ENCODE results near the gene CYFIP2. TPM values are rescaled to one million over a fixed set of nuclear protein-coding genes. Genes with fewer than 3 reads are reported as not detected.

The CYFIP2 gene
- total RNA-seq, 1 donor from 2014 or later: 18.9 TPM

GRCh38 chr5:157286761-157287211 lies 20.9 kb downstream of the CYFIP2 start:
- no peak for DNase-seq (ENCODE audit: low read depth, low spot score)

GRCh38 chr5:157288405-157289163 lies 22.7 kb downstream of the CYFIP2 start:
- DNase-seq (ENCODE audit: low read depth, low spot score): no peak

- DNase-seq (ENCODE audit: low read depth, low spot score): no peak
These were observed 23.4 kb downstream of the CYFIP2 start for GRCh38 chr5:157289164-157289819.

- no peak for DNase-seq (ENCODE audit: low read depth, low spot score)
These were observed 24.4 kb downstream of the CYFIP2 start for GRCh38 chr5:157290156-157290980.

- no peak for DNase-seq (ENCODE audit: low read depth, low spot score)
These were observed 25.2 kb downstream of the CYFIP2 start for GRCh38 chr5:157290981-157291711.

- DNase-seq (ENCODE audit: low read depth, low spot score): no peak
These were observed 26.7 kb downstream of the CYFIP2 start for GRCh38 chr5:157292599-157292998.

- no peak for DNase-seq (ENCODE audit: low read depth, low spot score)
These were observed 28.6 kb downstream of the CYFIP2 start for GRCh38 chr5:157294407-157295091.

- no peak for DNase-seq (ENCODE audit: low read depth, low spot score)
These were observed 29.3 kb downstream of the CYFIP2 start for GRCh38 chr5:157295247-157295646.

GRCh38 chr5:157300564-157300963 lies 34.6 kb downstream of the CYFIP2 start:
- no peak for DNase-seq (ENCODE audit: low read depth, low spot score)

- DNase-seq (ENCODE audit: low read depth, low spot score): no peak
These were observed 35.1 kb downstream of the CYFIP2 start for GRCh38 chr5:157301066-157301465.

GRCh38 chr5:157303023-157303422 lies 37.1 kb downstream of the CYFIP2 start:
- no peak for DNase-seq (ENCODE audit: low read depth, low spot score)

- no peak for DNase-seq (ENCODE audit: low read depth, low spot score)
These were observed 37.9 kb downstream of the CYFIP2 start for GRCh38 chr5:157303667-157304327.

GRCh38 chr5:157306081-157306480 lies 40.2 kb downstream of the CYFIP2 start:
- DNase-seq (ENCODE audit: low read depth, low spot score): no peak

- DNase-seq (ENCODE audit: low read depth, low spot score): no peak
These were observed 41.0 kb downstream of the CYFIP2 start for GRCh38 chr5:157306692-157307471.

GRCh38 chr5:157308836-157309465 lies 43.0 kb downstream of the CYFIP2 start:
- DNase-seq (ENCODE audit: low read depth, low spot score): no peak

GRCh38 chr5:157309796-157310195 lies 43.9 kb downstream of the CYFIP2 start:
- no peak for DNase-seq (ENCODE audit: low read depth, low spot score)

- DNase-seq (ENCODE audit: low read depth, low spot score): no peak
These were observed 45.7 kb downstream of the CYFIP2 start for GRCh38 chr5:157311595-157311994.

- no peak for DNase-seq (ENCODE audit: low read depth, low spot score)
These were observed 46.6 kb downstream of the CYFIP2 start for GRCh38 chr5:157312492-157312891.

- no peak for DNase-seq (ENCODE audit: low read depth, low spot score)
These were observed 56.7 kb downstream of the CYFIP2 start for GRCh38 chr5:157322581-157322980.

Data from pulmonary artery endothelial cell (primary cell).